ENCODE data around the gene SSU72. TPM values are rescaled to one million over a fixed set of nuclear protein-coding genes. Genes with fewer than 3 reads are reported as not detected.
A peak's percentile ranks its signal among the peaks of the same experiment; 100 is the strongest.
"Not testable (repeated sequence)": the region's sequence is repeated elsewhere in the genome, so short reads cannot be mapped to it uniquely, and the experiment has no call there.

SSU72 gene
- total RNA-seq, 1 experiment from 2014 or later, result 217 TPM

GRCh38 chr1:1533176-1533893 is 41.3 kb downstream of the SSU72 start:
- DNase-seq (ENCODE audit: low read depth, low spot score); BruUV-seq (replicated peaks); H3K36me3 ChIP-seq (ENCODE audit: control insufficient read depth, insufficient read depth, low read length); H3K4me3 ChIP-seq (ENCODE audit: low read depth in 2 of 2, low read length in 2 of 2); H3K27ac ChIP-seq (ENCODE audit: low read length); CTCF ChIA-PET; H3K9me3 ChIP-seq (ENCODE audit: control insufficient read depth, insufficient read depth, low read depth, low read length); H3K4me1 ChIP-seq (ENCODE audit: control insufficient read depth, insufficient read depth, low read length); intact Hi-C loops (cut with micrococcal nuclease; ENCODE audit: unreplicated experiment); H3K27me3 ChIP-seq (ENCODE audit: control insufficient read depth, insufficient read depth, low read length); in situ Hi-C loops (cut with HindIII; ENCODE audit: low pct_unique_long_range_greater_than_20kb, low sequenced_read_pairs); POLR2A ChIA-PET: not testable (repeated sequence)
- ATAC-seq, result peak; percentile 42

DNA sequence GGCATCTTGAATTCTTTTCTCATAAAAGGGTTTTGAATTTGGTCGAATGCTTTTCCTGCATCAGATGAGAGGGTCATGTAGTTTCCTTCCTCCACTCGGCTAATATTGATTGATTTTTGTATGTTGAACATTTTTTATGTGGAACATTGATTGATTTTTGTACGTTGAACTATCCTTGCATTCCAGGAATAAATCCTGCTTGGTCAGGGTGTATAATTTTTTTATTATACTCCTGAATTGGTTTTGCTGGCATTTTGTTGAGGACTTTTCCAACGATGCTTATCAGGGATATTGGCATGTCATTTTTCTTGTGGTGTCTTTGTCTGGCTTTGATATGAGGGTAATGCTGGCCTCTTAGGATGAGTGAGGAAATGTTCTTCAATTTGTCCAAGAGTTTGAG is 42.7 kb downstream of the SSU72 start:
- no peaks in the 10 kb centered on the region; the same call in none of the 2 replicates for H3K4me1 ChIP-seq (ENCODE audit: control insufficient read depth, insufficient read depth, low read length)
- no peaks in the 10 kb centered on the region for H3K9me3 ChIP-seq (ENCODE audit: control insufficient read depth, insufficient read depth, low read depth, low read length)
- no peak overlapping the region for H3K4me3 ChIP-seq (ENCODE audit: low read depth in 2 of 2, low read length in 2 of 2)
- ChIA-PET POLR2A (no interaction called here), CTCF (no interaction called here)
- in situ Hi-C loops (cut with HindIII; ENCODE audit: low pct_unique_long_range_greater_than_20kb, low sequenced_read_pairs) (no loop called here), intact Hi-C loops (cut with micrococcal nuclease; ENCODE audit: unreplicated experiment) (no loop called here)
- ATAC-seq, result no peak
- no peaks in the 10 kb centered on the region for H3K36me3 ChIP-seq (ENCODE audit: control insufficient read depth, insufficient read depth, low read length)
- H3K27ac ChIP-seq (ENCODE audit: low read length), result no peak overlapping the region
- no peaks in the 10 kb centered on the region for H3K27me3 ChIP-seq (ENCODE audit: control insufficient read depth, insufficient read depth, low read length)
- BruUV-seq (replicated peaks), result TSS peak; percentile 84
- no peak for DNase-seq (ENCODE audit: low read depth, low spot score)
- TF ChIP-seq, protein P1, sequence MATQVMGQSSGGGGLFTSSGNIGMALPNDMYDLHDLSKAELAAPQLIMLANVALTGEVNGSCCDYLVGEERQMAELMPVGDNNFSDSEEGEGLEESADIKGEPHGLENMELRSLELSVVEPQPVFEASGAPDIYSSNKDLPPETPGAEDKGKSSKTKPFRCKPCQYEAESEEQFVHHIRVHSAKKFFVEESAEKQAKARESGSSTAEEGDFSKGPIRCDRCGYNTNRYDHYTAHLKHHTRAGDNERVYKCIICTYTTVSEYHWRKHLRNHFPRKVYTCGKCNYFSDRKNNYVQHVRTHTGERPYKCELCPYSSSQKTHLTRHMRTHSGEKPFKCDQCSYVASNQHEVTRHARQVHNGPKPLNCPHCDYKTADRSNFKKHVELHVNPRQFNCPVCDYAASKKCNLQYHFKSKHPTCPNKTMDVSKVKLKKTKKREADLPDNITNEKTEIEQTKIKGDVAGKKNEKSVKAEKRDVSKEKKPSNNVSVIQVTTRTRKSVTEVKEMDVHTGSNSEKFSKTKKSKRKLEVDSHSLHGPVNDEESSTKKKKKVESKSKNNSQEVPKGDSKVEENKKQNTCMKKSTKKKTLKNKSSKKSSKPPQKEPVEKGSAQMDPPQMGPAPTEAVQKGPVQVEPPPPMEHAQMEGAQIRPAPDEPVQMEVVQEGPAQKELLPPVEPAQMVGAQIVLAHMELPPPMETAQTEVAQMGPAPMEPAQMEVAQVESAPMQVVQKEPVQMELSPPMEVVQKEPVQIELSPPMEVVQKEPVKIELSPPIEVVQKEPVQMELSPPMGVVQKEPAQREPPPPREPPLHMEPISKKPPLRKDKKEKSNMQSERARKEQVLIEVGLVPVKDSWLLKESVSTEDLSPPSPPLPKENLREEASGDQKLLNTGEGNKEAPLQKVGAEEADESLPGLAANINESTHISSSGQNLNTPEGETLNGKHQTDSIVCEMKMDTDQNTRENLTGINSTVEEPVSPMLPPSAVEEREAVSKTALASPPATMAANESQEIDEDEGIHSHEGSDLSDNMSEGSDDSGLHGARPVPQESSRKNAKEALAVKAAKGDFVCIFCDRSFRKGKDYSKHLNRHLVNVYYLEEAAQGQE (IDR thresholded peaks at IDR 0.05; ENCODE audit: insufficient read depth in 1 of 2, low read depth in 2 of 2, low read length in 1 of 2), result no peak
- TF ChIP-seq SIN3A (IDR thresholded peaks at IDR 0.05; ENCODE audit: borderline replicate concordance, insufficient read depth, low read depth, low read length) (no peak), POLR2AphosphoS5 (IDR thresholded peaks at IDR 0.05; ENCODE audit: low read depth, low read length) (no peak), TCF7L2 (IDR thresholded peaks at IDR 0.05; ENCODE audit: low read depth, low read length) (no peak)
- TF ChIP-seq, protein P2, sequence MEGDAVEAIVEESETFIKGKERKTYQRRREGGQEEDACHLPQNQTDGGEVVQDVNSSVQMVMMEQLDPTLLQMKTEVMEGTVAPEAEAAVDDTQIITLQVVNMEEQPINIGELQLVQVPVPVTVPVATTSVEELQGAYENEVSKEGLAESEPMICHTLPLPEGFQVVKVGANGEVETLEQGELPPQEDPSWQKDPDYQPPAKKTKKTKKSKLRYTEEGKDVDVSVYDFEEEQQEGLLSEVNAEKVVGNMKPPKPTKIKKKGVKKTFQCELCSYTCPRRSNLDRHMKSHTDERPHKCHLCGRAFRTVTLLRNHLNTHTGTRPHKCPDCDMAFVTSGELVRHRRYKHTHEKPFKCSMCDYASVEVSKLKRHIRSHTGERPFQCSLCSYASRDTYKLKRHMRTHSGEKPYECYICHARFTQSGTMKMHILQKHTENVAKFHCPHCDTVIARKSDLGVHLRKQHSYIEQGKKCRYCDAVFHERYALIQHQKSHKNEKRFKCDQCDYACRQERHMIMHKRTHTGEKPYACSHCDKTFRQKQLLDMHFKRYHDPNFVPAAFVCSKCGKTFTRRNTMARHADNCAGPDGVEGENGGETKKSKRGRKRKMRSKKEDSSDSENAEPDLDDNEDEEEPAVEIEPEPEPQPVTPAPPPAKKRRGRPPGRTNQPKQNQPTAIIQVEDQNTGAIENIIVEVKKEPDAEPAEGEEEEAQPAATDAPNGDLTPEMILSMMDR (IDR thresholded peaks at IDR 0.05), result no peak

DNA sequence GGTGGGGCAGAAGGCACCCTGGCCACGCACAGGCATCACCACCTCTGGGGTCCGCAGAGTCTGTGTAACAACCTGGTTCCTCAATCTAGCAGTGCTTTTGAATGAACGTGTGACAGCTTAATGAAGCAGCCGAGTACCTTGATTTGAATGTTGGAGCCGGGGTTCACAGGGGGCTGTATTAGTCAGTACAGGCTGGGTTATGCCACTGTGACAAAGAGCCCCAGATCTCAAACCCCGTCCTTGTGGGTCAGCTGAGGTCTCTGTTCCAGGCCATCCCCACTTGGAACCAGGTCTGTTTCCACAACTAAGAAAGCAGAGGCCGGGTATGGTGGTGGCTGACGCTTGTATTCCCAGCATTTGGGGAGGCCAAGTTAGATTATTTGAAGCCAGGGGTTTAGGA is 44.7 kb downstream of the SSU72 start:
- Histone ChIP-seq H3K4me1 (ENCODE audit: control insufficient read depth, insufficient read depth, low read length) (no peaks in the 10 kb centered on the region; the same call in 1 of the 2 replicates), H3K27ac (ENCODE audit: low read length) (no peak overlapping the region), H3K27me3 (ENCODE audit: control insufficient read depth, insufficient read depth, low read length) (no peaks in the 10 kb centered on the region), H3K4me3 (ENCODE audit: low read depth in 2 of 2, low read length in 2 of 2) (no peak overlapping the region), H3K36me3 (ENCODE audit: control insufficient read depth, insufficient read depth, low read length) (no peaks in the 10 kb centered on the region), H3K9me3 (ENCODE audit: control insufficient read depth, insufficient read depth, low read depth, low read length) (no peaks in the 10 kb centered on the region)
- DNase-seq (ENCODE audit: low read depth, low spot score) (no peak), ATAC-seq (no peak)
- intact Hi-C loops (cut with micrococcal nuclease; ENCODE audit: unreplicated experiment), result no loop called here
- TF ChIP-seq, protein P1 (IDR thresholded peaks at IDR 0.05; ENCODE audit: insufficient read depth in 1 of 2, low read depth in 2 of 2, low read length in 1 of 2), result no peak
- TF ChIP-seq, protein P2 (IDR thresholded peaks at IDR 0.05), result no peak
- TF ChIP-seq POLR2AphosphoS5 (IDR thresholded peaks at IDR 0.05; ENCODE audit: low read depth, low read length), result no peak
- no peak for TF ChIP-seq TCF7L2 (IDR thresholded peaks at IDR 0.05; ENCODE audit: low read depth, low read length)
- TF ChIP-seq SIN3A (IDR thresholded peaks at IDR 0.05; ENCODE audit: borderline replicate concordance, insufficient read depth, low read depth, low read length), result no peak
- CTCF ChIA-PET, result no interaction called here
- no TSS peak for BruUV-seq (replicated peaks)
- in situ Hi-C loops (cut with HindIII; ENCODE audit: low pct_unique_long_range_greater_than_20kb, low sequenced_read_pairs), result no loop called here
- POLR2A ChIA-PET, result no interaction called here

All from Panc1 (cell line).